Neural crest cell (in vitro differentiated cells): ENCODE results near the gene NPAS3. TPM values are rescaled to one million over a fixed set of nuclear protein-coding genes. Genes with fewer than 3 reads are reported as not detected.

Experiments
- DNase-seq: peaks from one replicate; pipeline ENCODE4 v3.0.0; 2021; ENCODE audit warnings: low read depth, mixed read lengths, low spot score
- H3K27ac Mint-ChIP-seq: one replicate; pipeline ENCODE4 v1.8.0; 2021; ENCODE audit warnings: mild to moderate bottlenecking, mixed read lengths; ENCODE audit not compliant: unreplicated experiment
- H3K27me3 Mint-ChIP-seq: 2 replicates; pipeline ENCODE4 v1.8.0; 2021; ENCODE audit warnings: low read depth, mild to moderate bottlenecking, mixed read lengths
- H3K36me3 Mint-ChIP-seq: 2 replicates; pipeline ENCODE4 v1.8.0; 2021; ENCODE audit warnings: low read depth, mild to moderate bottlenecking, mixed read lengths
- H3K4me1 Mint-ChIP-seq: 2 replicates; pipeline ENCODE4 v1.8.0; 2021; ENCODE audit warnings: mixed read lengths
- H3K4me3 Mint-ChIP-seq: one replicate; pipeline ENCODE4 v1.8.0; 2021; ENCODE audit warnings: mild to moderate bottlenecking, mixed read lengths
- H3K9me3 Mint-ChIP-seq: 2 replicates; pipeline ENCODE4 v1.8.0; 2021; ENCODE audit warnings: mixed read lengths
- total RNA-seq: library from RNA; stranded (reverse); gene quantifications from 2 replicates; pipeline ENCODE4 v1.2.1, GENCODE V29; 2021
- TF ChIP-seq, protein P1 (sequence below): fragments of 200-600 bp; sonication (generic); conservative IDR thresholded peaks from 2 replicates; pipeline ENCODE4 v1.5.0; 2021; ENCODE audit warnings: antibody characterized with exemption, mild to moderate bottlenecking

Gene NPAS3
- total RNA-seq, 1 donor from 2014 or later = 18.2 TPM

DNA sequence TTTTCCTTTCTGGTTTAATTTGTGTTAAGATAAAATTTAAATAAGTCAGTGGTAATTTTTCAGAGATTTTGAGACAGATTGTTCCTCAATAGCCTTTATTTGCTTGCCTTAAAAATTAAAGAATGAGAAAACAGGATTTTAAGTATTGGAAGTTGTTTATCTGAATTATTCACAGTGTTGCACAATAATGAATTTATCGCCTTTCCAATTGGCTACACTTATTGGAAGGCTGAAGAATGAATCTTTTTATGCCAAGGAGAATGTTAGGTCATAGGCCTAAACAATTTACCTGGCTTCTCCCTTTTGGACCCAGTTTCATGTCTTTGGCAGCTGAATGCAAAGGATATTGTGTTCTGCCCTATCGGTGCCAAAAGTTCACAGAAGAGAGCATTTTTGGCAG is 250.2 kb downstream of the NPAS3 start:
- no peaks in the 10 kb centered on the region for H3K27me3 Mint-ChIP-seq
- H3K27ac Mint-ChIP-seq = no peak overlapping the region
- DNase-seq = no peak
- no peak overlapping the region for H3K4me3 Mint-ChIP-seq
- H3K4me1 Mint-ChIP-seq = peaks cover 3% of the 10 kb centered on the region
- TF ChIP-seq, protein P1, sequence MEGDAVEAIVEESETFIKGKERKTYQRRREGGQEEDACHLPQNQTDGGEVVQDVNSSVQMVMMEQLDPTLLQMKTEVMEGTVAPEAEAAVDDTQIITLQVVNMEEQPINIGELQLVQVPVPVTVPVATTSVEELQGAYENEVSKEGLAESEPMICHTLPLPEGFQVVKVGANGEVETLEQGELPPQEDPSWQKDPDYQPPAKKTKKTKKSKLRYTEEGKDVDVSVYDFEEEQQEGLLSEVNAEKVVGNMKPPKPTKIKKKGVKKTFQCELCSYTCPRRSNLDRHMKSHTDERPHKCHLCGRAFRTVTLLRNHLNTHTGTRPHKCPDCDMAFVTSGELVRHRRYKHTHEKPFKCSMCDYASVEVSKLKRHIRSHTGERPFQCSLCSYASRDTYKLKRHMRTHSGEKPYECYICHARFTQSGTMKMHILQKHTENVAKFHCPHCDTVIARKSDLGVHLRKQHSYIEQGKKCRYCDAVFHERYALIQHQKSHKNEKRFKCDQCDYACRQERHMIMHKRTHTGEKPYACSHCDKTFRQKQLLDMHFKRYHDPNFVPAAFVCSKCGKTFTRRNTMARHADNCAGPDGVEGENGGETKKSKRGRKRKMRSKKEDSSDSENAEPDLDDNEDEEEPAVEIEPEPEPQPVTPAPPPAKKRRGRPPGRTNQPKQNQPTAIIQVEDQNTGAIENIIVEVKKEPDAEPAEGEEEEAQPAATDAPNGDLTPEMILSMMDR = no peak
- H3K9me3 Mint-ChIP-seq = no peaks in the 10 kb centered on the region
- no peaks in the 10 kb centered on the region for H3K36me3 Mint-ChIP-seq

DNA sequence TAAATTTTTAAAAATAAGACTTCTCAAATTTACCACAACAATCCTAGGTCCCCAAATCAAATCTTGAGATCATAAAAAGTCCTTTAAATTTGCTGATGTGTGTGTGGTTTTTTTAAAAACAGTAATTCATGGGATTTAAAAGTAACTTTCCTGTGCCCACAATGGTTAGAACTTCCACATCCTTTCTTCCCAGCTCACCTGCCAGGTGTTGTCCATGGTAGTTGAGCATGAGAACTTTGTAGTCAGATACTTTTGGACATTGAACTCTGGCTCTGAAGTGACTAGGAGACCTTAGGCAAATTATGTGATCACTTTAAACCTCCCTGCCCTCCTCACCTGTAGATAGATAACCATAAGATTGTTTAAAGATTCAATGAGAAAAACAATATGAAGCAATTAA is 253.2 kb downstream of the NPAS3 start:
- no peak overlapping the region for H3K4me3 Mint-ChIP-seq
- peaks cover 3% of the 10 kb centered on the region for H3K4me1 Mint-ChIP-seq
- no peaks in the 10 kb centered on the region for H3K9me3 Mint-ChIP-seq
- no peak for DNase-seq
- TF ChIP-seq, protein P1 = no peak
- H3K36me3 Mint-ChIP-seq = no peaks in the 10 kb centered on the region
- H3K27me3 Mint-ChIP-seq = no peaks in the 10 kb centered on the region
- no peak overlapping the region for H3K27ac Mint-ChIP-seq

DNA sequence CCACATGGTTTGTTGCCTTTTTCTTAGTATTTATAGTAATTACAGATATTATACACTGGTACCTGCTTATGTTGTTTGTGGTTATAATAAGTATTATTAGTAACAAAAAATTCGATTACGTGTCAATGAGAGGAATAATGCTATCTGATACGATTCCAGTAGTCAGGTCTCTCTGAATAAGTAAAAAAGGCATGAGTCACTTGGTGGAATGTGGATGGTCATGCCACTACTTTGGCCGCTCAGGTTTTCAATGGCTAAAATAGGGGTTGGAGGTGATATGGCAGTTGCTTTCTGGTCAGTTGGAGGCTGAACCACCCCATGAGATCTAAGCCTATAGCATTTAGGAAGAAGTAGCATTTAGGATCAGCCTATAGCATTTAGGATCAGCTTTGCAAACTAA is 255.9 kb downstream of the NPAS3 start:
- TF ChIP-seq, protein P1 = no peak
- no peaks in the 10 kb centered on the region for H3K4me1 Mint-ChIP-seq
- peaks cover 6% of the 10 kb centered on the region for H3K36me3 Mint-ChIP-seq
- H3K9me3 Mint-ChIP-seq = no peaks in the 10 kb centered on the region
- H3K27me3 Mint-ChIP-seq = no peaks in the 10 kb centered on the region
- H3K4me3 Mint-ChIP-seq = no peak overlapping the region
- DNase-seq = no peak
- H3K27ac Mint-ChIP-seq = no peak overlapping the region

DNA sequence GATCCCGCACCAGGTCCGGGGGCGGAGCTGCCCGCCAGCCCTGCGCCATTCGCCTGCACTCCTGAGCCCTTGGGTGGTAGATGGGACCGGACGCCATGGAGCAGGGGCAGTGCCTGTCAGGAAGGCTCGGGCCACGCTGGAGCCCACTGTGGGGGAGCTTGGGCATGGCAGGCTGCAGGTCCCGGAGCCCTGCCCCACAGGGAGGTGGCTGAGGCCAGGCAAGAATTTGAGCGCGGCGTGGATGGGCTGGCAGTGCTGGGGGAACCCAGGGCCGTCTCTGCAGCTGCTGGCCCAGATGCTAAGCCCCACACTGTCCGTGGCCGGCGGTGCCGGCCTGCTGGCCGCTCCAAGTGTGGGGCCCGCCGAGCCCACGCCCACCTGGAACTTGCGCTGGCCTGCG is 260.0 kb downstream of the NPAS3 start:
- Mint-ChIP-seq H3K4me1 (no peaks in the 10 kb centered on the region), H3K36me3 (peaks cover 8% of the 10 kb centered on the region), H3K27ac (no peak overlapping the region), H3K4me3 (no peak overlapping the region), H3K9me3 (peaks cover 2% of the 10 kb centered on the region), H3K27me3 (no peaks in the 10 kb centered on the region)
- DNase-seq = no peak
- TF ChIP-seq, protein P1 = no peak

DNA sequence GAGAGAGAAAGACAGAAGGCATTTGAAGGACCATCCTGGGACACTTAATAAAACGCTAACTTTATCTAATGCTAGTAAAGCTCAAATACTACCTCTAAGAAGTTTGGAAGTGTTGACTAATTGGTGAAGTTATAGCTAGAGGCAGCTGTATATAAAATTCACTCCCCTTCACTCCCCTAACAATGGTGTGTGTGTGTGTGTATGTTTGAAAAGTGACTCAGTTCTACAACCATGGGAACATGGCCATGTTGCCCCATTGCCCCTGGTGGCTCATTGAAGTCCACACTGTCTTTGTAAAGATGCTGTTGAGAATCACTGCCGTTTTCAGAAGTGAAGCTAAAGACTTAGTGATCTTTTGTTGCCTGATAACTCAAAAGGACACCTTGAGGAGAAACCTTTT is 262.4 kb downstream of the NPAS3 start:
- no peak overlapping the region for H3K27ac Mint-ChIP-seq
- H3K4me1 Mint-ChIP-seq = no peaks in the 10 kb centered on the region
- H3K9me3 Mint-ChIP-seq = peaks cover 2% of the 10 kb centered on the region
- no peaks in the 10 kb centered on the region for H3K27me3 Mint-ChIP-seq
- no peak for DNase-seq
- TF ChIP-seq, protein P1 = no peak
- peaks cover 8% of the 10 kb centered on the region for H3K36me3 Mint-ChIP-seq
- H3K4me3 Mint-ChIP-seq = no peak overlapping the region

DNA sequence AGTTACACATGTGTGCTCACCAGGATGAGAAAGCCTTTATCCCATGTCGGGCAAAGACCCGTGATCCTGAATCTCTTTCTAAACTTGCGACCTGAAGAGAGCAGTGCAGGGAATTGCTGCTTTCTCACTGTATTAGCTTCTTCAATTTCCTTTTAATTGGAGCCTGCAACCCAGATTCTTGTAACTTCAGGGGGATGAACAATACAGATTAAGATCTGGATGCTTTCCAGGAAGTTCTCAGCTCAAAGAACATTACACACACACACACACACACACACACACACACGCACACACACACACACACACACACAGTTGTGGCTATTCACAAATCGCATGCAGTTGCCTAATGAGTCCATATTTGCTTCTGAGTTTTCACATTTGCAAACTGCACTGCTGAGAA is 268.3 kb downstream of the NPAS3 start:
- peaks cover 2% of the 10 kb centered on the region for H3K9me3 Mint-ChIP-seq
- H3K36me3 Mint-ChIP-seq = no peaks in the 10 kb centered on the region
- no peak for DNase-seq
- TF ChIP-seq, protein P1 = no peak
- H3K4me3 Mint-ChIP-seq = no peak overlapping the region
- H3K4me1 Mint-ChIP-seq = peaks cover 15% of the 10 kb centered on the region
- no peak overlapping the region for H3K27ac Mint-ChIP-seq
- no peaks in the 10 kb centered on the region for H3K27me3 Mint-ChIP-seq
